NCI-H748 (cell line): ENCODE results near the gene FOXJ1.
"Not testable (repeated sequence)": the region's sequence is repeated elsewhere in the genome, so short reads cannot be mapped to it uniquely, and the experiment has no call there.

Experiments
- DNase-seq: peaks from one replicate; lab custom pipeline; 2025; ENCODE audit not compliant: unreplicated experiment; lab: John Stamatoyannopoulos, UW

FOXJ1 gene

GRCh38 chr17:76141212-76142038 lies at the start of gene FOXJ1:
Gene FOXJ1, minus strand, starts transcription at chr17:76141245. Its CDS starts 850 bp downstream, at chr17:76140395.
- peak; percentile 94 for DNase-seq

- no peak for DNase-seq
Observed at GRCh38 chr17:76189741-76190140, 48.7 kb upstream of the FOXJ1 start.

- no peak for DNase-seq
Observed at GRCh38 chr17:76189247-76189646, 48.2 kb upstream of the FOXJ1 start.

GRCh38 chr17:76188213-76189016 lies 47.4 kb upstream of the FOXJ1 start:
- DNase-seq: no peak

GRCh38 chr17:76186774-76187173 lies 45.7 kb upstream of the FOXJ1 start:
- not testable (repeated sequence) for DNase-seq

GRCh38 chr17:76184290-76184689 lies 43.2 kb upstream of the FOXJ1 start:
- no peak for DNase-seq

- DNase-seq: peak; percentile 74
Observed at GRCh38 chr17:76182016-76182764, 41.1 kb upstream of the FOXJ1 start.

GRCh38 chr17:76179496-76180467 lies 38.7 kb upstream of the FOXJ1 start:
- no peak for DNase-seq

GRCh38 chr17:76178124-76178523 lies 37.1 kb upstream of the FOXJ1 start:
- no peak for DNase-seq

- no peak for DNase-seq
Observed at GRCh38 chr17:76176701-76177574, 35.9 kb upstream of the FOXJ1 start.

GRCh38 chr17:76174037-76174436 lies 33.0 kb upstream of the FOXJ1 start:
- no peak for DNase-seq

- DNase-seq: no peak
Observed at GRCh38 chr17:76173474-76173873, 32.4 kb upstream of the FOXJ1 start.

GRCh38 chr17:76171706-76172105 lies 30.7 kb upstream of the FOXJ1 start:
- DNase-seq: no peak

GRCh38 chr17:76170114-76170513 lies 29.1 kb upstream of the FOXJ1 start:
- DNase-seq: no peak

- DNase-seq: no peak
Observed at GRCh38 chr17:76166906-76167305, 25.9 kb upstream of the FOXJ1 start.

GRCh38 chr17:76166168-76166567 lies 25.1 kb upstream of the FOXJ1 start:
- no peak for DNase-seq

- DNase-seq: no peak
Observed at GRCh38 chr17:76164331-76164730, 23.3 kb upstream of the FOXJ1 start.

GRCh38 chr17:76163919-76164318 lies 22.9 kb upstream of the FOXJ1 start:
- no peak for DNase-seq

- no peak for DNase-seq
Observed at GRCh38 chr17:76161619-76162266, 20.7 kb upstream of the FOXJ1 start.
